ENCODE data around the gene FNDC4.

The FNDC4 gene

GRCh38 chr2:27492557-27492956 lies 2.4 kb downstream of the FNDC4 start:
- no peak for DNase-seq

- peak; percentile 98 for DNase-seq
Observed at GRCh38 chr2:27489498-27490397, 5.3 kb downstream of the FNDC4 start, which contains the start of gene IFT172. TSS of gene IFT172 (minus strand) at chr2:27489743. CDS start at chr2:27489653, 90 bp downstream.

- no peak for DNase-seq
Observed at GRCh38 chr2:27489118-27489497, 5.9 kb downstream of the FNDC4 start.

GRCh38 chr2:27485496-27485895 lies 9.5 kb downstream of the FNDC4 start:
- no peak for DNase-seq

- no peak for DNase-seq
Observed at GRCh38 chr2:27471961-27472360, 23.0 kb downstream of the FNDC4 start.

GRCh38 chr2:27464443-27464842 lies 30.6 kb downstream of the FNDC4 start:
- no peak for DNase-seq

- DNase-seq, result no peak
Observed at GRCh38 chr2:27461118-27461517, 33.9 kb downstream of the FNDC4 start.

GRCh38 chr2:27453968-27454367 lies 41.0 kb downstream of the FNDC4 start:
- no peak for DNase-seq

- DNase-seq, result no peak
Observed at GRCh38 chr2:27451095-27451494, 43.9 kb downstream of the FNDC4 start.

GRCh38 chr2:27448381-27448780 lies 46.6 kb downstream of the FNDC4 start:
- DNase-seq, result no peak

GRCh38 chr2:27446057-27446456 lies 48.9 kb downstream of the FNDC4 start:
- DNase-seq, result no peak

- DNase-seq, result no peak
Observed at GRCh38 chr2:27445615-27446014, 49.4 kb downstream of the FNDC4 start.

GRCh38 chr2:27445155-27445554 lies 49.8 kb downstream of the FNDC4 start:
- no peak for DNase-seq

GRCh38 chr2:27442920-27443282 lies 52.1 kb downstream of the FNDC4 start:
- DNase-seq, result no peak

- no peak for DNase-seq
Observed at GRCh38 chr2:27441958-27442919, 52.8 kb downstream of the FNDC4 start, which contains the start of gene KRTCAP3. TSS of gene KRTCAP3 (plus strand) at chr2:27442381. CDS start at chr2:27442413, 32 bp downstream.
